GM19043 (cell line): ENCODE results near the gene NACC2.

Experiments
- ATAC-seq: cut with Tn5 transposase; IDR thresholded peaks from one replicate; pipeline ENCODE4 v1.9.1; 2021; ENCODE audit warnings: low read depth; ENCODE audit not compliant: unreplicated experiment

Gene NACC2

DNA sequence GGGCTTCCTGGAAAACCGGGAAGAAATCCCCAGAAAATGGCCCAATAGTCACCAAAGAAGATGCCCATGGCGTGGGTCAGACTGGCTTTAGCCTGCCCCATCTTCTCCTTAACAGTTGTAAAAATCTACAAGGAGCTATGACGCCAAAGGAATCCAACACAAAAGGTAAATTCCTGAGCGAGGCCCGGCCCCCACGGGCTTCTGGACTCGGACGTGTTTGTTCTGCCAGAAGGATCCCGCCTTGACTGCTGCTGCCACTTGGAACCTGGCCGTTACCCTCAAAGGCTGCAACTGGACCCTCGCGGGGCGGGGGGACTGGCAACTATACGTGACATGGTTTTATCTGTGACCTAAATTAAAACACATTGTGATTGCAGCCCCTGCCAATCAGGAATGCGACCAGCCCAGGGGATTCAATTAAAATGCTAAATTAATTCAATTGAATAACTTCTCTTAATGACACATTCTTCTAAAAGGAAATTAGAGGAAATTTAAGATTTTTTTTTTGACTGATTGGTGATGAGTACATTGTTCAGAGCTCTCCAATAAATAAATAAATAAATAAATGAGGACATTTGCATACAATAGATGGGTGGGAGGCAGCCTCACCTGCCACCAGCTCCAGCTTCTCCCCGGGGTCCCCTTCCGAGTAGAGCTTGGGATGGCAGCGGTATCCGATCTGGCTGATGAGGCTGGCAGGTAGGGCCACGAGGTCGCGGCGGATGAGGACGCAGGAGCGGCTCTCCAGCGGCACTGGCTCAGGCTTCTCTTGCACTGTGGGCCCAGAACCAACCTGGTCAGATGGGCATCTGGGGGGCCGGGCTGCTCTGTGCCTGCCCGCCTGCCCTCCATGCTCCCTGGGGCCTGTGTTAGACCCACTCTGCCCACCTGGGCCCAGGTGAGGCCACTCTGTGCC is 79.2 kb downstream of the NACC2 start:
- no peak for ATAC-seq

- no peak for ATAC-seq
Measured at GRCh38 chr9:136014924-136015633, 80.0 kb downstream of the NACC2 start.

- ATAC-seq: no peak
Measured at GRCh38 chr9:136014147-136014923, 80.8 kb downstream of the NACC2 start.

DNA sequence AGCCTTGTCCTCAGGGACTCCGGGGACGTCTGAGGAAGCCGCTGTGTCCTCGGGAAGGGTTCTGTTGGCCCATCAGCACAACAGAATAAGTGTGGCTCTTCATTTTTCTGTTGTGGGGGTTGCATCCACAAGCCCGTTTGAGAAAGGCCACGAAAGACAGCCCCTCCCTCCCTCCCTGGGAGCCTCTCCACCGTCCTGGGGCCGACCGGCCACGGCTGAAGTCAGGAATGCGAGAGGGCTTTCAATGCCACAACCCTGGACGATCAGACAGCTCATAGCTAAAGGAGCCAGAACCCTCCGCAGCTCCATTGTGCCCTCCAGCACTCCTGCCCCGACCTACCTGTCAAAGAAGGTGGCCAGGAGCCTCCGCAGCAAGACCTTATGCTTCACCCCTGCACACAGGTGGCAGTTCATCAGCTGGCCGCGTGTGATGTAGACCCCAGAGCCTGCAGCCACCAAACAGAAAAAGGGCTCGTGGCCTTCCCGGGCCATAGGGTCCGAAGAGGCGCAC is 81.5 kb downstream of the NACC2 start:
- no peak for ATAC-seq

DNA sequence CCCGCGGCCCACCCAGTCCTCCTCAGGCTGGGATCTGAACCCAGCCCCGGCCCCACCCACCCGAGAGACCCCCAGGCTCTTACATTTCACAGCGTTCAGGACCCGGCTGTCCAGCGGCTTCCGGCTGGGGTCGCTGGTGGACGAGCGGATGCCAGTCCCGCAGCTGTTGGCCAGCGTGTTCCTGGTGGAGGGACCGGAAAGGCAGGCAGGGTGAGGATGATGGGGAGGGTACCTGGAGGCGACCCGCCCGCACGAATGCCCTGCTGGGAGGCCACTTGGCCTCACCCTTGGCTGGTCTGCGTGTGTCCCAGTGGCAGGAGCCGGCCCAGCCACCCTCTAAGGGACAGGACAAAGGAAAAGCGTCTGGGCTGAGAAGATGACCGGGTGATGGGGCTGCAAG is 82.0 kb downstream of the NACC2 start:
- ATAC-seq: no peak

DNA sequence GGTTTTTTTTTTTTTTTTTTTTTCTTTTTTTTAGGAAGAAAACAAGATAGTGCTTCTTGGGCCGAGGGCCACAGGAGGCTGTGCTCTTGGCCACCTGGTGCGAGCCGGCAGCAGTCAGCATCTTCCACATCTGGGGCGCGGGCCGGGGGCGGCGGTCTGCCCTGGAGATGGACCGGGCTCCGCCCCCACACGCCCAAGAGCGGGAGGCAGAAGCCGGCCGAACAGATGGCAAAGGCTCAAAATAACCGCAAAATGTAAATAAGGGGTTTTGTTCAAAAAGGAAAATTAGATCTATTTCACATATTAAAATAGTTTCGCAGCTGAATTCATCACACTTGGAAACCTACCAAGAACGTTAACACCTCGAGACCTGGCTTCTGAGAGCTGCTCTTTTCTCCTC is 82.4 kb downstream of the NACC2 start:
- no peak for ATAC-seq

- ATAC-seq: no peak
Measured at GRCh38 chr9:136011703-136012496, 83.2 kb downstream of the NACC2 start.

- no peak for ATAC-seq
Measured at GRCh38 chr9:136011376-136011702, 83.8 kb downstream of the NACC2 start.

DNA sequence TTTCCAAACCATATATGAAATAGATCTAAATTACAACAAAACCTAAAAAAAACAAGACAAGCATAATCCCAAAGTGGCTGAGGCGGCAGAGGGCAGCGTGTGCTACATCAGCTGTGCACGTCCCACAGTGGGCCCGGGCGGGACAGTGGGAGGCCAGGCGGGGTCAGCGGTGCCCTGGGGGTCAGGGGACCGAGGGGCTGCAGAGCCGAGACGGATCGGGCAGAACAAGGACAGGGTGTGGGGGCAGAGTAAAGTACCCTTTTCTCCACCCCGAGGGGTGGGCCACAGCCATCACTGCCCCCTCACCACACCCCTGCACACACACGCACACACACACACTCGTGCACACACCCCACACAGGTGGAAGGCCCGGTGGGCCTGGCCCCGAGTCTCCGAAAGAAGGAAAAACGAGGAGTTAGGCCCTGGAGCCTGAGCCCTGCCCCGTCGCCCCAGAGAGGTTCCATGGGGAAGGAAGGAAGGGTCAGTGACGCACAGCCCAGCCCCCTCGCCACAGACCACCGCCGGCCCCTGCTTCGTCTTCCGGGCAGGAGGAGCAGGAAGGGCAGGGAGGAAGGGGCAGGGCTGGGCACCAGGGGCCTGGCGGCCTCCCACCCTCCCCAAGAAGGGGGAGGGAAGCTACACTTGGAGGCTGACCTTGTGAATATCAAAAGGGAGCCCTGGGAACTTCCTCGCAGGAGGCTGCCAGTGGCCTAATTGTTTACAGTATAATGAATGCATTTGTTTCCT is 84.3 kb downstream of the NACC2 start:
- ATAC-seq: no peak

GRCh38 chr9:136010176-136010575 is 84.9 kb downstream of the NACC2 start:
- no peak for ATAC-seq

- ATAC-seq: no peak
Measured at GRCh38 chr9:136009516-136009915, 85.6 kb downstream of the NACC2 start.

DNA sequence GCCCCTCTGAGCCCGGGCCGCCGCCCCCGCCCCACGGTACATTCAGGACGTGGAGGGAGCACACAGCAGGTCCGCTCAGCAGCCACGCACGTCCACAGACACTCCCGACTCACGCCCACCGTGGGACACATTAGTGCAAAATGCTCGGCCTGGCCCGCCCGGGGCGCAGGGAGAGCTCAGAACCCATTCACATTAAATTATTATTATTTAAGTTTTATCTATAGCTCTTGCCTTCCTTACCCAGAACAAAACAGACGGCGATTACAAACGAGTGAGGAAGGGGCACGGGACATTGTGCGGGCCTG is 86.4 kb downstream of the NACC2 start:
- ATAC-seq: no peak

- ATAC-seq: no peak
Measured at GRCh38 chr9:136007934-136008692, 87.0 kb downstream of the NACC2 start.

GRCh38 chr9:136007276-136007933 is 87.7 kb downstream of the NACC2 start:
- ATAC-seq: no peak

DNA sequence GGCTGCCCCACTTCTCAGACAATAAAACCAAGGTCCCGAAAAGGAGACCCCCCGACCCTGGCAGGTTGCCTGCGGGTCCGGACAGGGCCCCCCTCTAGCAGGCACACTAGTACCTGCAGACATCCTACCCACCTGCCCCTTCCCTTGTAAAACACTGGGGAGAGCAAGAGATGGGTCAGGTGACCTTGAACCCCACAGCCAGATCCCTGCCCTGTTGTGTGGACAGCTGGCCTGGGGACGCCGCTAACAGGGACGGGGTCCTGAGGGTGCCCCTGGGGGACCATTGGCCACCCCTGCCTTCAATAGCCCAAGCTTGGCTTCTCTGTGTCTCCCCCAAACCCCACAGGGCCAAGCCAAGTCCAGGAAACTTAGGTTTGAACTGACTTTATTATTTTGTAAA is 88.9 kb downstream of the NACC2 start:
- no peak for ATAC-seq

DNA sequence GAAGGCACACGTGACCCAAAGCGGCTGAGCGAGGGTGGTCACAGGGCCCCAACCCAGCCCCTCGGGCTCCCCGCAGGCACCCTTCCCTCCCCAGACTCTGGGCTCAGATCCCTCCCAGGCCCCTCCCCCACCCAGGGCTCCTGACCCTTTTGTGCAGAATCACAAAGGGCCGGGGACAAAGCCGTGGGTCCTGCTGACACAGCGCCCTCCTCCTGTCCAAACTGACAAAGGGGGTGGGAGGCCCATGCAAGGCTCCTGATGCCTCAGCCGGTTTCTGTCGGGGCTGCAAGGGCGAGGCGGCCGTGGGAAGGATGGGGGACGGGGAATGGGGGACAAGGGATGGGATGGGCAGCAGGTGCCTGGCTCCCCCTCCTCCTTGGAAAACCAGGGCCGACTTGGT is 90.4 kb downstream of the NACC2 start:
- no peak for ATAC-seq

DNA sequence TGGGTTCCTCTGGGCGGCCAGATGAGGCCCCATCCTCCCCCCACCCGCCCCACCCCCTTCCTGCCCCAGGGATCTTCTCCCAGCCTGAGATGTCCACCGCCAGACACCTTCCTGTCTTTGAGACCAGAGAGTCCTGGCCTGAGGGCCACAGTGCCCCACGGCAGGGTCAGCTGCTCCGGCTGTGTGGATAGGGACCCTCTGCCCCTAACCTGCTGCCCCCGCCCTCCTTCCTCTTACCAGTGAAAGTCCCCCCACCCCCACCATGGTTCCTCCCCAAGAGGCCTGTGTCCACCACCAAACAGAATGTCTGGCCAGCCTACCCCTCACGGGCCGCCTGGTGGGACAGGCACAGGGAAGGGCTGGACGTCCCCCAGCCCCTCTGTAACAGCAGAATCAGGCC is 90.9 kb downstream of the NACC2 start:
- ATAC-seq: no peak

- ATAC-seq: no peak
Measured at GRCh38 chr9:136003411-136004218, 91.5 kb downstream of the NACC2 start.
